HG02840 (cell line): ENCODE results near the gene MYO15A.
"Not testable (repeated sequence)": the region's sequence is repeated elsewhere in the genome, so short reads cannot be mapped to it uniquely, and the experiment has no call there.

Experiments used
- ATAC-seq: cut with Tn5 transposase; IDR thresholded peaks from one replicate; pipeline ENCODE4 v1.9.1; 2021; ENCODE audit warnings: mild to moderate bottlenecking, moderate library complexity, moderate number of reproducible peaks; ENCODE audit not compliant: unreplicated experiment, low FRiP score

Gene MYO15A

DNA sequence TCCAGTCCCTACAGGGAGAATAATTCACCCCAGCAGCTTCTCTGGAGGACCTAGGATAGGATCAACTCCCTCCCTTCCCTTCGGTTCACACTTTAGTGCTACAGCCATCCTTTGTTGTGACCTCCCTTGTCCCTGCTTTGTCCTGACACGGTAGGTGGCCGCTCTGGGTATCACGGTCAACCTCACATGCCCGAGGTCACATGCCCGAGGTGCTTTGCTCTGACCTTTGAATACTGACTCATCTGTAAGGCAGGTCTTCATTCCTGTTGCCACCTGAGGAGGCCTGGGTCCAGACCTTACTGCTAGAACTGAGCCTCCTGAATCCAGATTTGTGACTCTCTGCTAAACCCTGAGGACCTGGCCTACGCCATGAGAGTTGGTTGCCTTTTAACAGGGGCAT lies 94.8 kb downstream of the MYO15A start:
- no peak for ATAC-seq

DNA sequence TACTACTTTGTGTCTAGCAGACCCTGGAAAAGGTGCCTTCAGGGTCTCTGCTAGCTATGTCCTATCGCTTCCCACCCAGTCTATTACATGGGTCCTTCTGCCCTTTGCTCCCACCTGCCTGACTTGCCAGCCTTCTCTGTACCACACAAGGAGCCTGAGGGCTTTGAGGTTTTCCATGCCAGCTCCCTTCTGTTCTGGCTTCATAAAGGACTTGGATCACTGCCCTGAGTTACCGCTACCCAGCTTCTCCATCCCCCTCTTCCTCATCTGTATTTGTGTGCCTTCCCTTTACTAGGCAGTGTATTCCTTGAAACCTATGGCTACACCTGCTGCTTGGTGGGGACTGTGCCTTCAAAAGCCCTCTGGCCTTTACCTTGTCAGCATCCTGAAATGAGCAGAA lies 97.3 kb downstream of the MYO15A start:
- no peak for ATAC-seq

DNA sequence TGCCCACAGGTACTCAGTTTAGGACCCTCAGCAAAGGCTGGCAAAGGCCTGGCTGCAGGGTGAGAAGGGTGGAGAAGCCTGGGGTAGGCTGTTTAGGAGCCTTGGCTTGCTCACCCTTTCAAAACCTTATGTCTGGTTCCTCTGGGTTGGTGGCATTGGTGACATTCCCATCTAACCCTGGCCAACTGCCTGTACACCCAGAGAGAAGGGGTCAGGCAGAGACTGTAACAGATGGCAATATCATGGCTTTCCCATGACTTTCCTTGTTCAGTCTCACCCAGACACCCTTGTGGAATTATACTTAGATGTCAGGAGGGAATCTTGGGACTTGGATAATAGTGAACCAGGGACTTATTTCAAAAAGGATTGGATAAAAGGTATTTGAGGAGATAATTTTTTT lies 98.4 kb downstream of the MYO15A start:
- no peak for ATAC-seq

DNA sequence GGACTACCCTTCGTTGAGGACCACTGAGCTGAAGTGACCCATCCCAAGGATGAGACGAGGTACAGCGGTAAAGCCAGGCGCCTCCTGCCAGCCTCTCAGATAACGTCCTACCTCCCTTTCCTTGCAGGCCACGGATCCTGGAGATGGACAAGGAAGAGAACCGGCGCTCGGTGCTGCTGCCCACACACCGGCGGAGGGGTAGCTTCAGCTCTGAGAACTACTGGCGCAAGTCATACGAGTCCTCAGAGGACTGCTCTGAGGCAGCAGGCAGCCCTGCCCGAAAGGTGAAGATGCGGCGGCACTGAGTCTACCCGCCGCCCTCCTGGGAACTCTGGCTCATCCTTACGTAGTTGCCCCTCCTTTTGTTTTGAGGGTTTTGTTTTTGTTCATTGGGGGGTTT lies 99.5 kb downstream of the MYO15A start:
- ATAC-seq, result no peak

DNA sequence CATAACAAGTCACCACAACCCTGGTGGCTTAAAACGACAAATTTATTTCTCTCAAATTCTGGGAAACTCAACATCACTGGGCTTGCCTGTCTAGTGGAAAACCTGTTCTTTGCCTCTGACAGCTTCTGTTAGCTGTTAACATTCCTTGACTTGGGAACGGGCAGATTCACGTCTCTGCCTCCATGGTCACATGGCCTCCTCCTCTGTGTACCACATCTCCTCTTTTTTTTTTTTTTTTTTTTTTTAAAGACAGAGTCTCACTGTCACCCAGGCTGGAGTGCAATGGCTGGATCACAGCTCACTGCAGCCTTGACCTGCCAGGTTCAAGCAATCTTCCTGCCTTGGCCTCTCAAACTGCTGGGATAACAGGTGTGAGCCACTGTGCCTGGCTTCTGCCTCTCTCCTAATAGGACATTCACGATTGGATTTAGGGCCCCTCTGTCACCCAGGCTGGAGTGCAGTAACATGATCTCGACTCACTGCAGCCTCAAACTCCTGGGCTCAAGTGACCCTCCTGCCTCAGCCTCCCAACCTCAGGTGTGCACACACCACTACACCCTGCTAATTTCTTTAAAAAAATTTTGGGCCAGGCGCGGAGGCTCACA lies 105.2 kb downstream of the MYO15A start:
- ATAC-seq, result no peak

DNA sequence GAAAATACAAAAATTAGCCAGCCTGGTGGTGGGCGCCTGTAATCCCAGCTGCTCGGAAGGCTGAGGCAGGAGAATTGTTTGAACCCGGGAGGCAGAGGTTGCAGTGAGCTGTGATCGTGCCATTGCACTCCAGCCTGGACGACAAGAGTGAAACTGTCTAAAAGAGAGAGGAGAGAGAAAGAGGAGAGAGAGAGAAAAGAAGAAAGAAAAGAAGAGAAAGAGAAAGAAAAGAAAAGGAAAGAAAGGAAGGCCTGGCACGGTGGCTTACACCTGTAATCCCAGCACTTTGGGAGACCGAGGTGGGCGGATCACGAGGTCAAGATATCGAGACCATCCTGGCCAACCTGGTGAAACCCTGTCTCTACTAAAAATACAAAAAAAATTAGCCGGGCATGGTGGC lies 108.3 kb downstream of the MYO15A start:
- ATAC-seq, result not testable (repeated sequence)

DNA sequence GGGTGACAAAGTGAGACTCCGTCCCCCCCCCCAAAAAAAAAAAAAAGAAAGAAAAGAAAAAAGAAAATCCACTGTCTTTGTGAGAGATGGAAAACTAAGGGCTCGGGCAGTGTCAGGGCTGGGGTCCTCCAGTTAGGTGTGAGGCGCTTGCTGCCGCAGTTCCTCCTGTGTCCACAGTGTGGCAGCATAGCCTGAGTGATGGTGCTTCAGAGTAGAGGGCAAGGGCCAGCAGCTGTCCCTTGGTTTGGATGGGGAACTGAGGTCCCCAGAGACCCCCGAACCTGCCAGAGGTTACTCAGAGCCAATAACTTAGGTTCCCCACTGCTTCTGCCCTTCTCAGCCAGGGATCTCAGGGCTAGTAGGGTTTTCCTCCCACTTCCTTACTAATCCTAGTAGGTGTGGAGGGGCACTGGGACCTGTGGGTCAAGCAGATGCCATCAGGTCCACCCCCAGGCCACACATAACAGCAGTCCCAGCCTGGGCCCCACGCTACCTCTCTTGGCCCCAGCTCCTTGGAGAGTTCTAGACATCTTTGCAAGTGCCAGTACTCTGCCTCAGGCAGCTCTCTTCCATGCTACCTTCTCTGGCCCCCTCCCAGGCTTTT lies 109.0 kb downstream of the MYO15A start:
- ATAC-seq, result no peak

DNA sequence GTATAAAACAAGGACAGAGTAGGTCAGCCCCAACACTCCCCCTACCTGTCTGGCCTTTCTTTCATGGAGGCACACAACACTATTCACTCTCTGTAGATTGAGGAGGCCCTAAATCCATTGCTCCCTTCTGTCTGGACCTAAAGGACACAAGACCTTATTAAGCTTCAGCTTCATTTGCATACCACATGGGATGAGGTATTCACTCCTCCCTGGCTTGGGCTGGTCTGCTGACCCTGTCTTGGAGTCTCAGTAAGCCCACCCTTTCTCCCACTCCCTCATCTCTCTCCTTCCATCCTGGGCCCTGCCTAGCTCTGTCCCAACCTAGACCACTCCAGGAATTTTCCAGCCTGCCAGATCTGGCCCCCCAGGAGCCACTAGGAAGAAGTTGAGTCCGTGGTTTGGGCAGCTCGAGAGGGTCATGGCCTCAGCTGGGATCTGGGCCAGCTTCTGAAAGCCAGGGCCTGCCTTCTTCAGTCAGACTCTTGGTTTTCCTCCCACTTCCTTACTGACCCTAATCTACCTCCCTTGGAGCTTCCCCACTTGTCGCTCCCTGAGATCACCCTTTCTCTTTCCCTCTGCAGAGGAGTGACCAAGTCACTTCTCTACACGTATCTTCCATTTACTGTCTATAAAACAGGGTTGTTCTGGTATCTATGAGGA lies 110.3 kb downstream of the MYO15A start:
- ATAC-seq, result no peak

DNA sequence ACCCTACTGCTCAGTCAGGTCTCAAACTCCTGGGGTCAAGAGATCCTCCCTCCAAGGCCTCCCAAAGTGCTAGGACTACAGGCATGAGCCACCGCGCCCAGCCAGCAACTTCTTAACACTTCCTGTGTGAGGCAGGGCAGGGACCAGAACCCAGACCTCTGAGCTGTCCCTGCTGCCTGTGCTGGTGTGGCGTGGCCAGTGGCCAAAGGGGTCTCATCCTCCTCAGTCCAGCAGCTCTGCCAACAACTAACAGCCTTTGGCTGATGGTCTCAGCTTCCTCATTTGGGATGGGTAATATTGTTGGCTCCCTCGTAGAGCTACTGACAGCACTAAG lies 115.5 kb downstream of the MYO15A start:
- ATAC-seq, result no peak

DNA sequence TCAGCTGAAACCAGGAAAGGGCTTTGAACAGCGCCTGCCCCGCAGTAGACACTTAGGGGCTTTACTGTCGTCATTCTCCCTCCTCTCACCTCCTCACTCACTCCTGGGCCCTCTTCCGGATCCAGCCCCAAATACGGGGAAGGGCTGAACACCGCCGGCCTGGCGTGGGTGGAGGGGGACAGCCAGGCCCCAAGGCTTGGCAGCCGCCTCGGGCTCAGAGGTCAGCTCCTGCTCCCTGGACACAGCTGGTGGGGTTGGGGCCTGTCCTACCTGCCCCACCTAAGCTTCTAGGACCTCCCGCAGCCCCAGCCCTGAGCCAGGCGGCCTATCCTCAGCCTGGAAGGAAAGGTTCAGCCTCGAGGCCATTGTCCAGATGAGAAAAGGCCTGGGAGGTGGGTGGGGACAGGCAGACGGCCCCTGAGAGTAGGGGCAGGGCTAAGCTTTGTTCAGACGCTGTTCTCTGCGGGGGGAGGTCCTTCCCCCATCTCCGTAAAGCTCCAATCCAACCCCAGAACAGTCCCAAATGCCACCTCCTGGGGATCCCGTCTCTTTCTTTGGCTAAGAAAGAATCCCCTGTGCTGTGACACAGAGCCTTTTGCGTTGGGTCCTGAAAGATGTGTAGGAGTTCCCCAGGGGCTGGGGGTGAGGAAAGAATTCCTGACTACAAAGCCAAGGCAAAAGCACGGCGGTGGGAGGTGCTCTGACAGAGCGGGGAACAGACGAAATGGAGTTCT lies 116.0 kb downstream of the MYO15A start:
- no peak for ATAC-seq

DNA sequence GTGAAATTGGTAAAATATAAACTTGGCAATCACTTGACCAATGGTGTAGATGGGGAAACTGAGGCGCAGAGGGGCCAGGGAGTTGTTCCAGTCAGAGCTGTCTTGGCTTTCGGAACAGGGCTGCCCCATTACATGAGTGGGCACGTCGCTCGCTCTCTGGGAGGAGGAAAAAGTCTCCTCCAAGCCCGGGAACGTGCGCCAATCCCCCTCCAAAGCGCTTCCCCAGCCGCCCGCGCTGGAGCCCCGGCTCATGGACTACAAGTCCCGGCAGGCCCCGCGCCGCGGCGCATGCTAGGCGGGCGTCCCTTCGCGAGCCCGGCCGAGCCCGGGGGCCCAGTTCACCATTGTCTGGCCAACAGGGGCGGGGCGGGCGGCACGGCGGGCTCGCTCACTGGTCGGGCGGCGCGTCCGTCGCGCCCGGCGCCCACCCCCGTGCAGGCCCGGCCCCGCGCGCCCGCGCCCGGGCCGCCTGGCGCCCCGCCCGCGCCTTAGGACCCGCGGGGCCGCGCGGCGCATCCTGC lies 116.6 kb downstream of the MYO15A start, which contains the start of gene LLGL1:
TSS of gene LLGL1 (plus strand) at position 515 of the 521 bp plus-strand sequence. CDS start 48 bp downstream, outside the sequence.
- peak; percentile 84 for ATAC-seq

DNA sequence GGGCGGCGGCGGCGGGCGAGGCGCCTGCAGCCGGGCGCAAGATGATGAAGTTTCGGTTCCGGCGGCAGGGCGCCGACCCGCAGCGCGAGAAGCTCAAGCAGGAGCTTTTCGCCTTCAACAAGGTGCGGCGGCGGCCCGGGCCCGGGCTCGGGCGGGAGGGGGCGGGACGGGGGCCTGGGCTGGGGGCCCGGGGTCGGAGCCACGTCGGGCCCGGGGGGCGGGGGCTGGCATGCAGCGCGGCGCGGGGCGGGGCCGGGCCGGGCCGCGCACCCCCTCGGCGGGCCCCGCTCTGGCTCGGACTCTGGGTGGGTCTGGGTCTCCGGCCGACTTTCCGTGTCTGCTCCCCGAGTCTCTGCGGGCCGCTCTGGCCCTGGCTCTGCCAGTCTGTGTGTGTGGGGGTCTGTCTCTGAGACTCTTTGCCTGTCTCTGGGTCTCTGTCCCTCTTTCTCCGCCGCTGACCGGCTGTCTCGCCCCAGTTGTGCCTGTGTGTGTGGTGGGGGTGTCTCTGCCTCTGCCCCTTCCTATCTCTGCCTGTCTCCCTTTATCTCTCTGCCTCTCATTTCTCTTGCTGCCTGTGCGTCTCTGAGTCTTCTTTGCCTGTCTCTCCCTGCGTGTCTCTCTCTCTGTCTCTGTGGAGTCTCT lies 117.2 kb downstream of the MYO15A start:
- peak; percentile 19 for ATAC-seq

DNA sequence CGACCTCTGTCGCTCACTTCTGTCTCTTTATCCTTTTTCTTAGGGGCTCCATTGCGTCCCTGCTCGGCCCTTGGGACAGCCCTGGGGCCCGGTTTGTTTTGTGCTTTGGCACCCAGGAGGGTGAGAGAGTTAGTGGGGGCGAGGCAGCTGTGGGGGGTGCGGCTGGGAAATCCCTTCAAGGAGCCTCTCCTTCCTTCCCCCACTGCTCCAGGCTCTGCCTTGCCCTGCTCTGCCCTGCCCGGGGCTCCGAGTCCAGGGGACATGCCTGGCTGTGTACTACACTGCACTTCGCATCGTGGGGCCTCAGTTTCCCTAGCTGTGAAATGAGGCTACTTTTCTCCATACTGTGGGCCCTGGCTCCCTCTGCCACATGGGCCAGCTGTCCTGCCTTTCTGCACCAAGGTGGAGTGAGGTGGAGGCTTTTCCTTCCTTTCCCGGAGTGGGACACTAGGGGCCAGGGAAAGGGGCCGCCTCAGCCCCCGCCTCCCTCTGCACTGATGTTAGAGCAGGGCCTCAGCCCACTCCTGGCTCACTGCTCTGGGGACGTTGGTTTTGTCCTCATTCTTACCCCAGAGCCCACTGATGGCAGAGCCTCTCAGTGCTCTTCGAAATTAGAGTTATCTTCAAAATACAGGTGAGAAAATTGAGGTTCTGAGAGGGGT lies 117.9 kb downstream of the MYO15A start:
- no peak for ATAC-seq

DNA sequence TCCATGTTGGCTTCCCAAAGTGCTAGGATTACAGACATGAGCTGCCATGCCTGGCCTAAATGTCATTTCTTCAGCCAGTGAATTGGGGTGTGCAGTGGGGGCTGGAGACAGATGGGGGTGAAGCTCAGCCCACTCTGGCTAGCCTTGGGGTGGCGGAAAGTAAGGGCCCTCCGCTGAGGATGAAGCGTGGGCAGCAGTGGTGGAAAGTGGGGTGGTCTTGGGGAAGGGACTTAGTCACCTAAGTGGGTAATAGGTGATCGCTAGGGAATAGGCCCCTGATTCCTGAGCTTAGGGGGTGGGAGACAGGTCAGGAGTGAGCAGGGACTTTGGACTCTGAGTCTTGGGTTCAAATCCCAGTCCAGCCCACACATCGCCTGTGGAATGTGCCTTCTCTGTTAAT lies 119.1 kb downstream of the MYO15A start:
- no peak for ATAC-seq

DNA sequence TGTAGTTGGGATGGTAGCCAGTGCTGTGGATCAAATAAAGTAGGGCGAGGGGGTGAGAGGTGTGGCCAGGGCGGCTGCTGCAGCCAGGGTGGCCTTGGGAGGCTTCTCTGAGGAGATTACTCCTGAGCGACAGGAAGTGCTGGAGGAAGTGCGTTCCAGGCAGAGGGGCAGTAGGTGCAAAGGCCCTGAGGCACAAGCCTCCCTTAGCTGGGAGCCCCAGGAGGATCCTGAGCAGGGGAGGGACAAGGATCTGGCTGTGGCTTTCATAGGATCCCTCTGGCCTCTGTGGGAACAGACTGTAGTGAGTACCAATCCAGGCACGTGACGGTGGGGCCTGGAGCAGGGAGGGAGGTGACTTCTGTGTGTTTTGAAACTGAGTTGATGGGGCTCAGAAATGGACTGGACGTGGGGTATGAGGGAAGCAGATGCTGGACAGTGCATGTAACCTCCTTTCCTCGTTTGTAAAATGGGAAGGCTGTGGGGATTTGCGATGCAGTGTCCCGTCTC lies 119.7 kb downstream of the MYO15A start:
- no peak for ATAC-seq

DNA sequence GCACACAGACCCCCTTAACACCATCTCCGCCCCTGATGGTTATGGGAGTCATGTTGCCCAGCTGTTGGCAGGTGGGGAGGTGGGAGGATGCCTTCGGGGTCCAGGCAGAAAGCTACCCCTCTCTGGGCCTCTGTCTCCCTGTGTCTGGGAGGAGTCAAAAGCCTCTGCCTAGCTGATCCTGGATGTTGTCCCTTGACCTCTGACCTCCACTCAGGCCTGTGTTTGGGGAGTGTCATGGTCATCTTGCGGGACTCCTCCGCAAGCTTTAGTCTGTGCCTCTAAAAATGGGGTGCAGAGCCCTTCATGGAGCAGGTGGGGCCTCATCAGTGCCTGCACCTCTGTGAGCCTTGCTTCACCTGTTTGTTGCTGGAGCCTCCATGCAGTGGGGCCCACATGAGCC lies 120.7 kb downstream of the MYO15A start:
- ATAC-seq, result no peak
